Natural killer cell (primary cell): ENCODE measurements around the gene NKTR. TPM values are rescaled to one million over a fixed set of nuclear protein-coding genes. Genes with fewer than 3 reads are reported as not detected.

Source experiments
- ATAC-seq, 3 donors: fragments of 150-1000 bp in 2 of 3; fragments of 200-7000 bp in 1 of 3; cut with Tn5 transposase; 1 replicate in 1 of 3; 2 replicates in 2 of 3; pipeline ENCODE4 v1.10.0; 2021; ENCODE audit warnings: mild to moderate bottlenecking in 2 of 3, moderate library complexity in 2 of 3
- DNase-seq, 2 donors: peaks; one replicate each; pipeline versions ENCODE4 v3.0.0 to v3.0.0-alpha.2; 2013 to 2021; ENCODE audit warnings: mixed read lengths in 1 of 2
- H3K27ac ChIP-seq: one replicate; pipeline ENCODE4 v1.5.1; 2013; ENCODE audit warnings: mild to moderate bottlenecking, low read length
- H3K27me3 ChIP-seq: one replicate; pipeline ENCODE4 v1.6.1; 2013; ENCODE audit warnings: low read length; ENCODE audit not compliant: control insufficient read depth, insufficient read depth
- H3K36me3 ChIP-seq: one replicate; pipeline ENCODE4 v1.6.1; 2013; ENCODE audit warnings: low read length; ENCODE audit not compliant: control insufficient read depth, insufficient read depth
- H3K4me1 ChIP-seq: one replicate; pipeline ENCODE4 v1.6.1; 2013; ENCODE audit warnings: low read length; ENCODE audit not compliant: control insufficient read depth, insufficient read depth
- H3K4me3 ChIP-seq: one replicate; pipeline ENCODE4 v1.5.1; 2013; ENCODE audit warnings: low read length
- H3K9me3 ChIP-seq: one replicate; pipeline ENCODE4 v1.6.1; 2013; ENCODE audit warnings: low read length; ENCODE audit not compliant: control insufficient read depth, insufficient read depth
- H3K27ac Mint-ChIP-seq, 2 donors: one replicate each; pipeline ENCODE4 v1.8.0; 2022; ENCODE audit warnings: mild to moderate bottlenecking in 2 of 2, mixed read lengths in 2 of 2, moderate library complexity in 1 of 2
- H3K27me3 Mint-ChIP-seq, 2 donors: one replicate each; pipeline ENCODE4 v1.8.0; 2022; ENCODE audit warnings: low read depth in 2 of 2, mixed read lengths in 2 of 2
- H3K36me3 Mint-ChIP-seq: one replicate; pipeline ENCODE4 v1.8.0; 2022; ENCODE audit warnings: mixed read lengths
- H3K4me1 Mint-ChIP-seq, 2 donors: one replicate each; pipeline ENCODE4 v1.8.0; 2022; ENCODE audit warnings: mixed read lengths in 2 of 2
- H3K4me3 Mint-ChIP-seq: one replicate; pipeline ENCODE4 v1.8.0; 2022; ENCODE audit warnings: mild to moderate bottlenecking, moderate library complexity, mixed read lengths
- H3K9me3 Mint-ChIP-seq, 2 donors: one replicate each; pipeline ENCODE4 v1.8.0; 2022; ENCODE audit warnings: mixed read lengths in 2 of 2
- CTCF ChIP-seq: fragments of 200-600 bp; IDR thresholded peaks from one replicate; pipeline ENCODE4 v1.8.0; 2022; ENCODE audit warnings: antibody characterized with exemption
- WGBS: methylation state at CpG from one replicate; pipeline ENCODE4 v1.1.7; 2013; ENCODE audit warnings: missing lambda C conversion rate; ENCODE audit not compliant: insufficient coverage; 5-methylcytosine and 5-hydroxymethylcytosine counted together
- intact Hi-C: fragments of 100-400 bp; cut with micrococcal nuclease; formaldehyde crosslinking; loops from one replicate; pipeline ENCODE4 v1.14.2; 2022
- total RNA-seq, 4 donors: library from RNA; stranded (reverse); fragments of 120-200 nt in 1 of 4; gene quantifications; one replicate each; pipeline versions ENCODE4 v1.2.3 to v1.2.4, GENCODE V29; 2013 to 2022

The NKTR gene
- total RNA-seq, 3 donors from 2014 or later (not counting 1 experiment from before 2014, with no cell fraction given): 212 to 252 (median 217) TPM

- H3K27ac ChIP-seq: no peak overlapping the region
- 38% methylated on average over 80 of the region's 80 CpGs for WGBS
- no peak for DNase-seq
- Mint-ChIP-seq H3K4me1 (peaks cover 0 to 5% of the 10 kb centered on the region in 2 donors), H3K27ac (no peak overlapping the region), H3K36me3 (no peaks in the 10 kb centered on the region), H3K4me3 (no peak overlapping the region), H3K27me3 (peaks cover 7 to 13% of the 10 kb centered on the region in 2 donors), H3K9me3 (no peaks in the 10 kb centered on the region)
- no peak for TF ChIP-seq CTCF
- H3K9me3 ChIP-seq: no peaks in the 10 kb centered on the region
- H3K27me3 ChIP-seq: no peaks in the 10 kb centered on the region
- no peak for ATAC-seq
- no peak overlapping the region for H3K4me3 ChIP-seq
- intact Hi-C loops: no loop called here
- H3K4me1 ChIP-seq: no peaks in the 10 kb centered on the region
- H3K36me3 ChIP-seq: no peaks in the 10 kb centered on the region
Measured at GRCh38 chr3:42685891-42686820, 85.7 kb downstream of the NKTR start.

- no peak for ATAC-seq
- Mint-ChIP-seq H3K4me1 (peaks cover 0 to 5% of the 10 kb centered on the region in 2 donors), H3K27ac (no peak overlapping the region), H3K27me3 (peaks cover 7 to 12% of the 10 kb centered on the region in 2 donors), H3K9me3 (no peaks in the 10 kb centered on the region), H3K4me3 (no peak overlapping the region), H3K36me3 (no peaks in the 10 kb centered on the region)
- Histone ChIP-seq H3K27me3 (no peaks in the 10 kb centered on the region), H3K4me3 (no peak overlapping the region), H3K9me3 (no peaks in the 10 kb centered on the region), H3K36me3 (no peaks in the 10 kb centered on the region), H3K27ac (no peak overlapping the region), H3K4me1 (no peaks in the 10 kb centered on the region)
- WGBS: 95% methylated on average over 7 of the region's 7 CpGs
- intact Hi-C loops: no loop called here
- no peak for DNase-seq
- no peak for TF ChIP-seq CTCF
Measured at GRCh38 chr3:42686832-42687650, 86.6 kb downstream of the NKTR start.

- H3K4me1 ChIP-seq: no peaks in the 10 kb centered on the region
- H3K27ac ChIP-seq: no peak overlapping the region
- Mint-ChIP-seq H3K9me3 (no peaks in the 10 kb centered on the region), H3K27ac (no peak overlapping the region), H3K4me1 (peaks cover 0 to 5% of the 10 kb centered on the region in 2 donors), H3K36me3 (no peaks in the 10 kb centered on the region), H3K27me3 (peaks cover 4 to 8% of the 10 kb centered on the region in 2 donors), H3K4me3 (no peak overlapping the region)
- no peaks in the 10 kb centered on the region for H3K9me3 ChIP-seq
- intact Hi-C loops: no loop called here
- DNase-seq (no peak), ATAC-seq (no peak)
- 91% methylated on average over 15 of the region's 15 CpGs for WGBS
- no peaks in the 10 kb centered on the region for H3K27me3 ChIP-seq
- H3K36me3 ChIP-seq: no peaks in the 10 kb centered on the region
- no peak for TF ChIP-seq CTCF
- no peak overlapping the region for H3K4me3 ChIP-seq
Measured at GRCh38 chr3:42688016-42688415, 87.5 kb downstream of the NKTR start.
